ENCODE results near the gene SEMA3D.

DNA sequence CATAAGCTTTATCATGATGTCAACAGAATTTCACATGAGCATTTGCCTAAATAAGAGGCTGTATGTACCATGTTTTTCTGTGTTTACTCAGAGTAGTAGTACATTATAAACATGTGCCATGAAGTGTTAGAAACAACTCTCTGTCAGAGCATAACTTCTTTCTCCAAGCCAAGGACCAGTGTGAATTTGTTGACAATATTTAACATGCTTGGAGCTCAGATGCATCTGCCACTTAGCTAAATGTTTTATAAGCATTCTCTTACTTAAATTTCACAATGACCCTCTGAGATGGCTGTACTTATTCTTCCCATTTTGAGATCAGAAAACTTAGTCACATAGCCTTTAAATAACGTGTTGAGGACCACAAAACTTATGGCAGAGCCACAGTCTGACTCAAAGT lies 105.0 kb downstream of the SEMA3D start:
- no peak for TF ChIP-seq EGR1 (IDR thresholded peaks at IDR 0.05; ENCODE audit: low read depth)
- TF ChIP-seq, protein P1, sequence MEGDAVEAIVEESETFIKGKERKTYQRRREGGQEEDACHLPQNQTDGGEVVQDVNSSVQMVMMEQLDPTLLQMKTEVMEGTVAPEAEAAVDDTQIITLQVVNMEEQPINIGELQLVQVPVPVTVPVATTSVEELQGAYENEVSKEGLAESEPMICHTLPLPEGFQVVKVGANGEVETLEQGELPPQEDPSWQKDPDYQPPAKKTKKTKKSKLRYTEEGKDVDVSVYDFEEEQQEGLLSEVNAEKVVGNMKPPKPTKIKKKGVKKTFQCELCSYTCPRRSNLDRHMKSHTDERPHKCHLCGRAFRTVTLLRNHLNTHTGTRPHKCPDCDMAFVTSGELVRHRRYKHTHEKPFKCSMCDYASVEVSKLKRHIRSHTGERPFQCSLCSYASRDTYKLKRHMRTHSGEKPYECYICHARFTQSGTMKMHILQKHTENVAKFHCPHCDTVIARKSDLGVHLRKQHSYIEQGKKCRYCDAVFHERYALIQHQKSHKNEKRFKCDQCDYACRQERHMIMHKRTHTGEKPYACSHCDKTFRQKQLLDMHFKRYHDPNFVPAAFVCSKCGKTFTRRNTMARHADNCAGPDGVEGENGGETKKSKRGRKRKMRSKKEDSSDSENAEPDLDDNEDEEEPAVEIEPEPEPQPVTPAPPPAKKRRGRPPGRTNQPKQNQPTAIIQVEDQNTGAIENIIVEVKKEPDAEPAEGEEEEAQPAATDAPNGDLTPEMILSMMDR (IDR thresholded peaks at IDR 0.05 in 2 of 3, conservative IDR thresholded peaks at IDR 0.05 in 1 of 3; ENCODE audit: borderline replicate concordance in 1 of 3, insufficient read depth in 1 of 3, low read depth in 2 of 3, low read length in 2 of 3): no peak
- no peak for TF ChIP-seq EZH2 (IDR thresholded peaks at IDR 0.05)
- no peak for TF ChIP-seq RAD21 (IDR thresholded peaks at IDR 0.05; ENCODE audit: low read depth)
- no peak for TF ChIP-seq POLR2AphosphoS5 (IDR thresholded peaks at IDR 0.05; ENCODE audit: low read depth, low read length)
- TF ChIP-seq, protein P2, sequence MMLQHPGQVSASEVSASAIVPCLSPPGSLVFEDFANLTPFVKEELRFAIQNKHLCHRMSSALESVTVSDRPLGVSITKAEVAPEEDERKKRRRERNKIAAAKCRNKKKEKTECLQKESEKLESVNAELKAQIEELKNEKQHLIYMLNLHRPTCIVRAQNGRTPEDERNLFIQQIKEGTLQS (IDR thresholded peaks at IDR 0.05): no peak
- TF ChIP-seq SP1 (IDR thresholded peaks at IDR 0.05; ENCODE audit: low read depth): no peak
- no peak for TF ChIP-seq POLR2A (IDR thresholded peaks at IDR 0.05; ENCODE audit: borderline replicate concordance, extremely low read depth, insufficient read depth, insufficient read length)
- no peak for TF ChIP-seq ZNF274 (IDR thresholded peaks at IDR 0.05; ENCODE audit: low read depth, low read length)
- TF ChIP-seq EZH2phosphoT487 (IDR thresholded peaks at IDR 0.05; ENCODE audit: borderline replicate concordance): no peak
- TF ChIP-seq FOSL1 (IDR thresholded peaks at IDR 0.05; ENCODE audit: low read depth): no peak
- no peak for TF ChIP-seq ELF1 (IDR thresholded peaks at IDR 0.05; ENCODE audit: borderline replicate concordance, low read depth)
- TF ChIP-seq, protein P3, sequence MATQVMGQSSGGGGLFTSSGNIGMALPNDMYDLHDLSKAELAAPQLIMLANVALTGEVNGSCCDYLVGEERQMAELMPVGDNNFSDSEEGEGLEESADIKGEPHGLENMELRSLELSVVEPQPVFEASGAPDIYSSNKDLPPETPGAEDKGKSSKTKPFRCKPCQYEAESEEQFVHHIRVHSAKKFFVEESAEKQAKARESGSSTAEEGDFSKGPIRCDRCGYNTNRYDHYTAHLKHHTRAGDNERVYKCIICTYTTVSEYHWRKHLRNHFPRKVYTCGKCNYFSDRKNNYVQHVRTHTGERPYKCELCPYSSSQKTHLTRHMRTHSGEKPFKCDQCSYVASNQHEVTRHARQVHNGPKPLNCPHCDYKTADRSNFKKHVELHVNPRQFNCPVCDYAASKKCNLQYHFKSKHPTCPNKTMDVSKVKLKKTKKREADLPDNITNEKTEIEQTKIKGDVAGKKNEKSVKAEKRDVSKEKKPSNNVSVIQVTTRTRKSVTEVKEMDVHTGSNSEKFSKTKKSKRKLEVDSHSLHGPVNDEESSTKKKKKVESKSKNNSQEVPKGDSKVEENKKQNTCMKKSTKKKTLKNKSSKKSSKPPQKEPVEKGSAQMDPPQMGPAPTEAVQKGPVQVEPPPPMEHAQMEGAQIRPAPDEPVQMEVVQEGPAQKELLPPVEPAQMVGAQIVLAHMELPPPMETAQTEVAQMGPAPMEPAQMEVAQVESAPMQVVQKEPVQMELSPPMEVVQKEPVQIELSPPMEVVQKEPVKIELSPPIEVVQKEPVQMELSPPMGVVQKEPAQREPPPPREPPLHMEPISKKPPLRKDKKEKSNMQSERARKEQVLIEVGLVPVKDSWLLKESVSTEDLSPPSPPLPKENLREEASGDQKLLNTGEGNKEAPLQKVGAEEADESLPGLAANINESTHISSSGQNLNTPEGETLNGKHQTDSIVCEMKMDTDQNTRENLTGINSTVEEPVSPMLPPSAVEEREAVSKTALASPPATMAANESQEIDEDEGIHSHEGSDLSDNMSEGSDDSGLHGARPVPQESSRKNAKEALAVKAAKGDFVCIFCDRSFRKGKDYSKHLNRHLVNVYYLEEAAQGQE (IDR thresholded peaks at IDR 0.05; ENCODE audit: low read depth): no peak
